Bronchial epithelial cell (primary cell): ENCODE data around the gene SULF2. TPM values are rescaled to one million over a fixed set of nuclear protein-coding genes. Genes with fewer than 3 reads are reported as not detected.
A peak's percentile ranks its signal among the peaks of the same experiment; 100 is the strongest.
"Not testable (repeated sequence)": the region's sequence is repeated elsewhere in the genome, so short reads cannot be mapped to it uniquely, and the experiment has no call there.

Source experiments
- DNase-seq: peaks from one replicate; pipeline ENCODE4 v3.0.0-alpha.2; 2010; ENCODE audit warnings: low read depth
- FAIRE-seq: peaks from 2 replicates; lab custom pipeline; 2011; peaks lifted over from hg19 to GRCh38; lab: Jason Lieb, UNC
- H3K27me3 ChIP-seq: 2 replicates; pipeline ENCODE4 v1.5.1; 2011; ENCODE audit warnings: low read length; ENCODE audit not compliant: control insufficient read depth, insufficient read depth
- H3K36me3 ChIP-seq: 2 replicates; pipeline ENCODE4 v1.5.1; 2011; ENCODE audit warnings: low read length; ENCODE audit not compliant: control insufficient read depth, insufficient read depth
- H3K4me3 ChIP-seq: 2 replicates; pipeline ENCODE4 v1.5.1; 2011; ENCODE audit warnings: mild to moderate bottlenecking, low read depth, low read length, control low read depth
- total RNA-seq: library from RNA; depleted of rRNA; stranded (reverse); fragments of >200 nt; gene quantifications from 2 replicates; pipeline ENCODE4 v1.2.1, GENCODE V29; 2014
- TF ChIP-seq, protein P1 (sequence below): IDR thresholded peaks from 2 replicates; pipeline ENCODE4 v1.5.1; 2011; ENCODE audit warnings: mild to moderate bottlenecking, moderate library complexity, low read length, control low read depth, inconsistent platforms; ENCODE audit not compliant: insufficient read depth, severe bottlenecking

The SULF2 gene
- total RNA-seq, 1 donor from 2014 or later, result 31.6 TPM

DNA sequence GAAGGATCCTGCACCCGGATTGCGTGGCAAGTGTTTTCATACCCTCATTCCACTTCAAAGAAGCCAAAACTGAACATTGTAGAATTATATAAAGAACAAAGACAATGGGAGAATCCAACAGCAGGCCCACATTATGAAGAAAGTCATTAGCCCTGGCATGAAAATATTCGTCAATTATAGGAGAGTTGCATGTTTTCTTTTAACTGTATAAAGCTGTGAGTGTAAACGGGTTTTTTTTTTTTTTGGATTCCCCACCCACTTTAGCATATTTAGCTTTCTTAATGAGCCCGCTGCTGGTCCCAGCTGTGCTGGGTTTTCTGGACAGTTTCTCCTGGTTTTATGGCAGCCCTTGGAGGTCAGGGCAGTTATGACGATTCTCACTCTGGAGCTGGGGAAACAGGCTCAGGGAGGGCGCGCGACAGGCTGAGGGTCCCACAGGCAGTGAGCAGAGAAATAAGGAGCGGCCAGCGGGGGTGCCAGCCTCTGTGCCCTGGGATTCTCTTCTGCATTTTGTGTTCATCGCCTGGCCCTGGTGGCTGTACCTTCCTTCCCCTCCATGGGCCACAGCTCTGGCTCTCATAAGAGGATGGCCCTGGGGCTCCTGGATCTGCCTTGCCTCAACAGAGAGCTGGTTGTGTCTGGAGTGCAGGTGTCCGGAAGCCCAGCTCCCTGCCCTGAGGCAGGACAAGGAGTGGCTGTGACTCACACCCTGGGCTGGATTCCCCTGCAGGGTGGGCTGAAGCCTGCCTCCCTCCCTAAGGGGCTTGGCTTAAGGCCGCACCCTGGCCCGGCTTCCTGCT lies 24.1 kb upstream of the SULF2 start:
- H3K27me3 ChIP-seq, result no peaks in the 10 kb centered on the region
- TF ChIP-seq, protein P1, sequence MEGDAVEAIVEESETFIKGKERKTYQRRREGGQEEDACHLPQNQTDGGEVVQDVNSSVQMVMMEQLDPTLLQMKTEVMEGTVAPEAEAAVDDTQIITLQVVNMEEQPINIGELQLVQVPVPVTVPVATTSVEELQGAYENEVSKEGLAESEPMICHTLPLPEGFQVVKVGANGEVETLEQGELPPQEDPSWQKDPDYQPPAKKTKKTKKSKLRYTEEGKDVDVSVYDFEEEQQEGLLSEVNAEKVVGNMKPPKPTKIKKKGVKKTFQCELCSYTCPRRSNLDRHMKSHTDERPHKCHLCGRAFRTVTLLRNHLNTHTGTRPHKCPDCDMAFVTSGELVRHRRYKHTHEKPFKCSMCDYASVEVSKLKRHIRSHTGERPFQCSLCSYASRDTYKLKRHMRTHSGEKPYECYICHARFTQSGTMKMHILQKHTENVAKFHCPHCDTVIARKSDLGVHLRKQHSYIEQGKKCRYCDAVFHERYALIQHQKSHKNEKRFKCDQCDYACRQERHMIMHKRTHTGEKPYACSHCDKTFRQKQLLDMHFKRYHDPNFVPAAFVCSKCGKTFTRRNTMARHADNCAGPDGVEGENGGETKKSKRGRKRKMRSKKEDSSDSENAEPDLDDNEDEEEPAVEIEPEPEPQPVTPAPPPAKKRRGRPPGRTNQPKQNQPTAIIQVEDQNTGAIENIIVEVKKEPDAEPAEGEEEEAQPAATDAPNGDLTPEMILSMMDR, result no peak
- no peak overlapping the region for H3K4me3 ChIP-seq
- DNase-seq, result peak; percentile 91
- H3K36me3 ChIP-seq, result no peaks in the 10 kb centered on the region
- no peak for FAIRE-seq

DNA sequence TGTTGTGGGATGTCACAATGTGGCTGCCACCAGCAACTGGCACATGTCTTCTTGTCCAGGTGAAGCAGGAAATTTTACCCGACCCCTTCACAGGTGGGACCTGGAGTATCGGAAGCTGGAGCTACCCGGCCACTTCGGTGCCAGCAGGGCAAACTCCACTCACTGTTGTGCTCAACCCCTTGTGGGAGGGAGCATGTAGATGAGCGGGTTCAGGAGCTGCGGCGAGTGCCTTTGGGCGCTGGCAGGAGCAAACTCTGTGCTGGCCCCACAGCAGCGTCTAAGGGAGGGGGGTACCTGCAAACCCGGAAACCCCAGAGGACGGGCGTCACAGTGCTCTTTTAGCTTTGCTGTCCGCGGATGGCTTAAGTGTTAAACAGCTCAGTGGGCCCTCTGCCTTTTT lies 20.7 kb upstream of the SULF2 start:
- Histone ChIP-seq H3K4me3 (no peak overlapping the region), H3K27me3 (no peaks in the 10 kb centered on the region), H3K36me3 (no peaks in the 10 kb centered on the region)
- TF ChIP-seq, protein P1, result no peak
- FAIRE-seq (no peak), DNase-seq (no peak)

DNA sequence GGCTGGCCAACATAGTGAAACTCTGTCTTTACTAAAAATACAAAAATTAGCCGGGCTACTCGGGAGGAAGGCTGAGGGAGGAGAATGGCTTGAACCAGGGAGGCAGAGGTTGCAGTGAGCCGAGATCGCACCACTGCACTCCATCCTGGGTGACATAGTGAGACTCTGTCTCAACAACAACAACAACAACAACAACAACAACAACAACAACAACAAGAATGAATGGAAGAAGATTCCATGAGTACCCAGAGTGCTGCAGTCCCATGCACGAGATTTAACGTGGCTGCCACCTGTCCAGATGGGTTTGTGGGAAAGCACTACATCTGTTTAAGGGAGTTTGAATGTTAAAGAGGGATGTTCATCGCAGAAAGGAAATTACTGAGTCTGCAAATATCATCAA lies 19.7 kb upstream of the SULF2 start:
- not testable (repeated sequence) for H3K36me3 ChIP-seq, H3K4me3 ChIP-seq, FAIRE-seq, H3K27me3 ChIP-seq, DNase-seq

DNA sequence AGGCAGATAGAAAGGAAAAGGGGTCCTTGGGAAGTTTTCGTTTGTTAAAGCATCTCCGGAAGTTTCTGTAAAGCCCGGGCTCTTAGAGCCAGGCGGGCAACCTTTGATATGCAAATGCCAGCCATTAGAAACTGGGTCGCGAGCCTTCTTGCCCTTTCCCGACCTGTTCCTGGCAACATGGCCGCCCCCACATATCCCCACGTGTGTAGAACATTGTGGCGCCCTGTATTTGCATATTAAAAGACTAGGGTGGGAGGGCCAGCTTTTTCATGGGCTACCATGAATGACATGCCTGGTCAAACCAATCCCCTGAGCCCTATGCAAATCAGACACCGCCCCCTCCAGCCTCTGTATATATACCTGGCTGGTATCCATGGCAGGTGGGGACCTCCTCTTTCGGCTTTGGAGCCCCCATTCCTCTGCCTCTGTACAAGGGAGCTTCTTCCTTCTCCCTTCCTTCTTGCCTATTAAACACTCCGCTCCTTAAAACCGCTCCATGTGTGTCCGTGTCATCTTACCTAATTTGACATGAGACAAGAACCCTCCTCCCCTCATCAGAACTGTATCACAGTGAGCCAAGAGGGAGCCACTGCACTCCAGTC lies 19.0 kb upstream of the SULF2 start:
- H3K36me3 ChIP-seq, FAIRE-seq, DNase-seq, H3K4me3 ChIP-seq, H3K27me3 ChIP-seq: not testable (repeated sequence)

DNA sequence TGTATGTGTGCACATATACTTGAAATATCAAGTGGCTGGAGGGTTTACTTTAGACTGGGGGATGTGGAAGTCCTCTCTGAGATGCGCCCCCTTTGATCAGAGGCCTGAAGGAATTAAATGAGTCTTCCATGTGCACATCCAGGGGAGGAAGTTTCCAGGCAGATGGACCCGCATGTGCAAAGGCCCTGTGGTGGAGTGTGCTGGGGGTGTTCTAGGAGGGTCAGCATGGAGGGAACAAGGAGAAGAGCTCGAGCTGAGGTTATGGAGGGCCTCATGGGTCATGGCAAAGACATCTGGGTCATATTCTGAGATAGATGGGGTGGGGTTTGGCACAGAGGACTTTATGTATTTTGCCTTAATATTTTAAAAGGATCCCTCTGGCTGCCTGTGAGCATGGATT lies 17.7 kb upstream of the SULF2 start:
- TF ChIP-seq, protein P1, result no peak
- H3K27me3 ChIP-seq, result no peaks in the 10 kb centered on the region
- H3K36me3 ChIP-seq, result no peaks in the 10 kb centered on the region
- no peak overlapping the region for H3K4me3 ChIP-seq
- DNase-seq (no peak), FAIRE-seq (no peak)

DNA sequence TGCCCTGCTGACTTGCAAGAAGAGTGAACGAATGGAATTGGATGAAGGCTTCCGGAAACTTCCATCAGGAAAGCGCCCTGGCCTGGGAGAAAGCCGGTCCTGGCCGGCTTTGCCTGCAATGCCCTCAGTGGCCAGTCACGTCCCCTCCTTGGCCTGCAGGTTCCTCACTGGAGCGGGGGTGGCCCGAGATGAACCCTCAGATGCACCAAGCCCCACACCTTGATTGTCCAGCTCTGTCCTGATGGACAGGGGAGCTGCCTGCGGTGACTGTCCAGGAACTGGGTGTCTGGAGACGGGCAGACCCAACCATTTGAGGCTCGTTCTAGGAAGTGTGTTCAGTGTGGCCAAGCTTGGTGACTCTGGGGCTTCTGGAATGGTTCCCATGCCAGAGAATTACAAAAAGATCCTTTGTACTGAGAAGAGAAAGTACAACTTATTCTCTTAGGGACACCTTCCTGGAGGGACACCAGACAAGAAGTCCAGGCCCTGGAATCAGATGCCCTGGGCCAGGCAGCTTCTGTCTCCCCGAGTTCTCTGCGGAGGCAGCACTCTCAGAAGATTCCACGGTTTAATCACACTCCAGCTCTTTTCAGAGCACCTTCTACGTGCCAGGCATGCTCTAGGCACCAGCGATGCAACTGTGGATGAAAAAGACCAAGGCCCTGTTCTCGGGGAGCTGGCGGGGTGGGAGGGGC lies 17.1 kb upstream of the SULF2 start:
- no peak overlapping the region for H3K4me3 ChIP-seq
- H3K36me3 ChIP-seq, result no peaks in the 10 kb centered on the region
- FAIRE-seq, result no peak
- H3K27me3 ChIP-seq, result no peaks in the 10 kb centered on the region
- TF ChIP-seq, protein P1, result no peak
- DNase-seq, result no peak
